Mesodermal cell (in vitro differentiated cells): ENCODE results near the gene PRKAR1B.

ENCODE experiments used
- H3K27ac ChIP-seq: 2 replicates; pipeline ENCODE4 v1.7.0; 2013; ENCODE audit warnings: mild to moderate bottlenecking, low read depth, low read length, moderate library complexity; ENCODE audit not compliant: severe bottlenecking
- H3K36me3 ChIP-seq: 2 replicates; pipeline ENCODE4 v1.7.1; 2013; ENCODE audit warnings: mild to moderate bottlenecking, low read length, moderate library complexity; ENCODE audit not compliant: control insufficient read depth, insufficient read depth
- H3K4me1 ChIP-seq: one replicate; pipeline ENCODE4 v1.7.1; 2013; ENCODE audit warnings: mild to moderate bottlenecking, low read length; ENCODE audit not compliant: insufficient read depth, control insufficient read depth, poor library complexity, severe bottlenecking
- H3K4me3 ChIP-seq: 2 replicates; pipeline ENCODE4 v1.7.0; 2013; ENCODE audit warnings: low read length, control low read depth, mild to moderate bottlenecking; ENCODE audit not compliant: insufficient read depth, poor library complexity, severe bottlenecking; ENCODE audit errors: extremely low read depth
- H3K9me3 ChIP-seq: 2 replicates; pipeline ENCODE4 v1.7.1; 2013; ENCODE audit warnings: mild to moderate bottlenecking, low read length, moderate library complexity; ENCODE audit not compliant: control insufficient read depth
- WGBS, 2 experiments: methylation state at CpG; one replicate each; pipeline ENCODE4 v1.1.5; 2013; ENCODE audit warnings: missing lambda C conversion rate in 2 of 2; ENCODE audit not compliant: insufficient coverage in 2 of 2; 5-methylcytosine and 5-hydroxymethylcytosine counted together

Gene PRKAR1B

DNA sequence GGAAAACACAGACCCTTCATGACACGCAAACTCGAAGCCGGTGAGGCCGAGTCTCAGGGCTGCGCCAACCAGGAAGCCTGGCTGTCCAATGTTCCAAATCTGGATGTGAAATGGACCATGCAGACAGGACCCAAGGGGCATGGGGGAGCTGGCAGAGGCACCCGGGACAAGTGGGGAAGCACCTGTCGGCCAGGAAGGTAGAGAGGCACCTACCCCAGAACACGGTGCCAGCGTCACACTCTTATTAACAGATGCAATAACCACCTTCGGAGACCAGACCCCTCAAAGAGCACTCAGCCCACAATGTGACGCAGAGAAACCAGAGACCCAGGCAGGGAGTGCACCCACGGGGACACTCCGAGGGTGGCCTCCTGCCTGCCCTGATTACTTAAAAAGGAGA, 119.1 kb downstream of the PRKAR1B start:
- no peaks in the 10 kb centered on the region for H3K36me3 ChIP-seq
- 92 to 96% methylated on average over 12 of the region's 13 CpGs for WGBS, 2 experiments
- peak overlapping the region; percentile 45 for H3K27ac ChIP-seq

DNA sequence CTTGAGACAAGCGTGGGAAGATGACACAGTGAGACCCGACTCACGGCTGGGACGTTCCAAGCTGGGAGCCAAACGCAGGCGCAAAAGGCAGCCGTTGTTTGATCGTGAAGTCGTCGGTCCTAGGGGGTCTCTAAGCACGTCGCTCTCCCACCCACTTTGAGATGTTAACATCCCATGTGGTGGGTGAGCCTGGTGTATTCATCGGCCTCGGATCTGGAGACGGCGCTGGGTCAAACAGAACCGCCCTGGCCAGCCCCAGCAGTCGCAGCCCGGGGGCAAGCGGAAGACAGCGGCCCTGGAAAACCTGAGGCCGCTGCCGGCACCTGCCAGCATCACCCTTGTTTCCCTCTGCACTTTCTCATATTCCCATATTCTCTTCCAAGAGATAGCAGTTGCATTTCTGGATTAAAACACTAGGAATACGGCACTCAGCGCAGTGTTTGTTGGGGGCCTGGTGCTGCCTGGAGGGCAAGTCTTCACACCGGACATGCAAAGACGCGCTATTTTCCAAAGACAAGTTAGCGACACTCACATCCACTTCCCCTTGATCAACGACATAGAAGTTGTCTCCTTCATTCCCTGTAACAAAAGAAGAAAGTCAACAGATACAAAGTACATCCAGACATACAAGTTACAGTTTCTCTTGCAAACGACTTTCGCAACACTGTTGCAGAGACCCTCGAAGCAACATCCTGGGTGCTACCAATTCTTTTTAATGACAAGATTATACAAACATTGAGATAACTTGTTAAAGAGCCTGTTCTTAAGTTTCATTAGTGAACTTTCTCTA, 121.2 kb downstream of the PRKAR1B start:
- no peaks in the 10 kb centered on the region for H3K9me3 ChIP-seq
- no peaks in the 10 kb centered on the region for H3K36me3 ChIP-seq
- no peak overlapping the region for H3K27ac ChIP-seq
- 95% methylated on average over 27 to 30 of the region's 33 CpGs for WGBS, 2 experiments
- H3K4me3 ChIP-seq: no peak overlapping the region
- peaks cover 59% of the 10 kb centered on the region for H3K4me1 ChIP-seq

More for the DNA sequence above, 119.1 kb downstream of the PRKAR1B start:
- Histone ChIP-seq H3K4me3 (no peak overlapping the region), H3K4me1 (peaks cover 51% of the 10 kb centered on the region), H3K9me3 (no peaks in the 10 kb centered on the region)

DNA sequence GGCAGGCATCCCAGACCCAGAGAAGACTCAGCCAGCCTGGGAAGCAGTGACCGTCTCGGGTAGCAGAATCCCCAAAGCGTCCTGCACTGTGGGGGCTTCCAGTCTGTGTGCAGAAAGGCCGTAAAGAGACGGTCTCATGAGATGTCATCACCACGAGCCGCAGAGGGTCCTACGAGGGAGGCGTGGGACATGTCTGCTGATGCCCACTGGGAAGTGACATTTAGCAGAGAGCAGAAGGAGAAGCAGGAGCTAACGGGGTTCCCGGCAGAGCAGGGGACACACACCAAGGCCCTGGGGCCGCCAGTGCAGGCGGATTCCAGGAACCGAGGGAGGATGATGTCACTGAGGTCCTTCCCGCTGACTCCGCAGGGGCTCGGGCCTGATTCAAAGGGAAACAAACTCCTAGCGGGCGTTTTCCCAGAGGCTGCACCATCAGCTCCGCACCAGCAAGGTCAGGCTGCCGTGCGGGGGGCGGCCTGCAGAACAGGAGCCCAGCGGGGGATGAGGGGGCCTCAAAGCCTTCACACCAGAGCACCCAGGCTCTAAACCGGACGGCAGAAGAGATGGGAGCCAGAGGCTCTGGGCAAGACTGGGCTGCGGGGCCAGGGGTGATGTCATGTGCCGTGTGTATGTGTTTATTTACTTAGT, 122.1 kb downstream of the PRKAR1B start:
- WGBS, 2 experiments: 88 to 89% methylated on average over 17 to 26 of the region's 28 CpGs
- Histone ChIP-seq H3K27ac (peak overlapping the region; percentile 95), H3K9me3 (no peaks in the 10 kb centered on the region), H3K4me1 (peaks cover 50% of the 10 kb centered on the region), H3K36me3 (no peaks in the 10 kb centered on the region), H3K4me3 (no peak overlapping the region)

DNA sequence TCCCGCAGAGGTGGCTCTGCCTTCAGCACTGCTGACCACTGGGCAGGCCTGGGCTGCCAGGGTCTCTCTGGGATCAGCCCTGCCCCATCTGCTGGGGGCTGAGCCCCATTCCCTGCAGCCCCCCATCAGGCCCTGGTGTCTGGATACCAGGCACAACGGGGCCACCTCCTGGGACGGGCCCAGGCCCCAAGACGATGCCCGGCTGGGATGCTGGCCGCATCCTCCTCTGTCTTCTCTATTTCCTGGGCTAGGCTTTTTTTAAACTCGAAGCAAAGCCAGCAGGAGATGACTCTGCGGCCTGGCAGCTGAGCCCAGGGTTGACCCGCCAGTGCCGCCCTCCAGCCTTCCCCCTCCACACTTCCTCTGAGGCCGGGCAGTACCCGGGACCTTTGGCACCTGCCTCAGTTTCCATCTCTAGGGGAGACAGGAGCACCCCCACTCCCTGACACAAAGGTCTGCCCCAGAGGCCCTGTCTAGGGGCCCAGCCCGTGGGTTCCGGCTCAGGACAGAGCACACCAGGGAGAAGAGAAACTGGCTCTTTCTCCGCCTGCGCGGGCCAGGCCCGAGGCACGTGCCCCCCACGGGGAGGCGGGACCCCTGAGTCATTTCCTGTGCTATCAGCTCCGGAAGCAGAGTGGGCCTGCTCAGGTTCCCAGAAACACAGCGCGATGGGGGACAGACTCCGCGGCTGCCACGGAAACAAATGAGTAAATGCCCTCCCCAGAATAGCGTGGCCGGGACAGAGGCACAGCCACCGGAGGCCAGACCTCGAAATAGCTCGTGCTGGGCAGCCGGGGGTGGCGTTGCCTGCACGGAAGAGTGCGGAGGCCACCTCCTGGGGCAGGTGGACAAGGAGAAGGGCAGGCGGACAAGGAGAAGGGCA, 122.8 kb downstream of the PRKAR1B start:
- Histone ChIP-seq H3K36me3 (no peaks in the 10 kb centered on the region), H3K4me3 (peak overlapping the region; percentile 8), H3K4me1 (peaks cover 49% of the 10 kb centered on the region), H3K27ac (peak overlapping the region; percentile 95), H3K9me3 (no peaks in the 10 kb centered on the region)
- 68 to 74% methylated on average over 21 to 36 of the region's 37 CpGs for WGBS, 2 experiments

DNA sequence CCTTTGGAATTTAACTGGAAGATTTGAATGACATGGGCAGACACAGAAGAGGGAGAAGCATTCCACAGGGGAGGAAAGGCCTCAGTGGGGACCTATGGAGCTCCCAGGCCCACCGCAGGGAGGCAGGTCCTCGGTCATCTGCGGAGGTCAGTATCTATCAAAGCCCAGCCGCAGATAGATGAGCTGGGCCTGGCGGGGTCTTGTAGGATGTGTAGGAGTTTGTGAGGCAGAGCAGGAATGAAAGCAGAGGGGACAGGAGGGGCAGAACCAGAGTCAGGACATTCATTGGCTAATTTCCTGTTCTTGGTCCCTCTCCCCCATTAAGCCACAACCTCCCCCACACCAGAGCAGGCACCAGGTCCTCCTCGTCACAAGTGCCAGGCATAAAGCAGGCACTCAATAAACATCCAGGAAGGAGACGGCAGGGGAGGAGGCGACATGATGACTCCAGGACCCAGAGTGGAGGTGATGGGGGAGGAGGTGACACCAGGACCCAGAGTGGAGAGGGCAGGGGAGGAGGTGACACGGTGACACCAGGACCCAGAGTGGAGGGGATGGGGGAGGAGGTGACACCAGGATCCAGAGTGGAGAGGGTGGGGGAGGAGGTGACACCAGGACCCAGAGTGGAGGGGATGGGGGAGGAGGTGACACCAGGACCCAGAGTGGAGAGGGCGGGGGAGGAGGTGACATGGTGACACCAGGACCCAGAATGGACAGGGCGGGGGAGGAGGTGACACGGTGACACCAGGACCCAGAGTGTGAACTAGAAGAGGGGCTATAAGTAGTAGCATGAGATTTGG, 123.7 kb downstream of the PRKAR1B start:
- 74 to 92% methylated on average over 6 to 11 of the region's 12 CpGs for WGBS, 2 experiments

DNA sequence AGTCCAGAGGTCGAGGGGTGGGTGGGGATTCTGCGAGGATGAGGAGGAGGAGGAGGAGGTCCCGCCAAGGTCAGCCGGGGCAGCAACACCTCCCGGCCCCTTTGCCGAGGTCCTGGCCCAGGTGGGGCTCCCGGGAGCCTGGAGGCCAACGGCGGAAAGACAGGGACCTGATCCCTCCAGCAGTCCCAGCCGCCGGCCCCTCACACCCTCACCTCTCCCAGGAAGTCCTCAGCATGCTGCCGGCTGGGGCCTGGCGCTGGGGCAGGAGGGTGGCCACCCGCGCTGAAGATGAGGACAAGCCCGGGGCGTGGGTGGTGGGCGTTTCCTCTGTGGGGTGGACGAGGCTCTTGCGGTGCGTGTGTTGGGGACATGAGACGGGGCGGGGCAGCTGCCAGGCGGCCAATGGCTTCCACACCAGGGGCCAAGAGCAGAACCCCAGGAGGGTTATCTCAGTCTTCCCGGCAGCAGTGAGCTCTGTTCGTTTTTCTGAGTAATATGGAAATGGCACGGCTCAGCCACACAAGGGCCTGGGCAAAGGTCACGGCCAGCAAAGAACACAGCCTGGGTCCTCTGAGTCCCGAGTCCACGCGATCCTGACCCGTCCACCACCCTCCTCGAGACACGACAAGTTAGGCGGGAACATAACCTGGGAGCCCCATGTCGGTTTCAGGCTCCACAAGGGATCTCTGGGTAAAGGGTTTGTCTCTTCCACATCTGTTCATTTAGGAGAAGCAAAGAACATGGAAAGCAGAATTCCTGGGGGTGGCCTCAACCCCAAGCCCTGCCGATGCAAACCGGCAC, 124.5 kb downstream of the PRKAR1B start:
- H3K4me1 ChIP-seq: peaks cover 38% of the 10 kb centered on the region
- WGBS, 2 experiments: 86 to 93% methylated on average over 22 to 36 of the region's 38 CpGs

More for the DNA sequence above, 123.7 kb downstream of the PRKAR1B start:
- Histone ChIP-seq H3K36me3 (no peaks in the 10 kb centered on the region), H3K9me3 (no peaks in the 10 kb centered on the region), H3K4me3 (no peak overlapping the region), H3K27ac (peak overlapping the region; percentile 95), H3K4me1 (peaks cover 46% of the 10 kb centered on the region)

DNA sequence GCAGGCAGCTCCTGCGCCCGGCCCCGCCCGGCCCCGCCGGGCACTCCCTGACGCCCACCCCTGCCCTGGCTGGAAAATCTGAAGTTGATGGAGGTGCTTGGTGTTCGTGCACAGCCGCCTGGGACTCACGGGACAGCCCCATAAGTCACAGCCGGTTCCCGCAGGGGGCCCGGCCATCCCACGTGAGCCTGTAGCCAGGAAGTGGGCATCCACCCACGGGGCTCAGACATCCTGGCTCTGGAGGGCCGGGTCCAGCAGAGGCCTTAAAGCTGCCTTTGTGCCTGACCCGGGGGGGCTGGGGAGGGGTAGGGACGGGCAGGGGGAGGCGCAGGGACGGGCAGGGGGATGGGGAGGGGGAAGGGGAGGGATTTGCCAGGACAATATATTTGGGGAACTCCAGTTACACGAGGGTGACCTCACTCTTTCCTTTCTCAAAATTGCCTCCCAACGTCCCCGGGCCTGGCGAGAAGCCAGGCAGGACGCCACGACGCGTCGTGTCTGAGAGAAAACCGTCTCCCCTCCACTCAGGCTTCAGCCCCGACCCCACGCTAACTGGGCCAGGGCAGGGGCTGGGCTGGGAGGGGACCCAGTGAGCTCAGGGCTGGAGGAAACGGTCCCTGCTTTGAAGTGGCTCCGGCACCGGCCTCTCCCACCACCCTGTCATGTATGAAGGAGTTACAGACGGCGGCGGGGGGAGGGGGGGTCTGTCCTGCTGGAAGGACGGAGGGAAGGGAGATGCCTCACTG, 125.3 kb downstream of the PRKAR1B start:
- 77 to 100% methylated on average over 1 to 27 of the region's 39 CpGs for WGBS, 2 experiments

More for the DNA sequence above, 124.5 kb downstream of the PRKAR1B start:
- H3K36me3 ChIP-seq: no peaks in the 10 kb centered on the region
- peak overlapping the region; percentile 66 for H3K27ac ChIP-seq
- H3K4me3 ChIP-seq: no peak overlapping the region
- no peaks in the 10 kb centered on the region for H3K9me3 ChIP-seq

DNA sequence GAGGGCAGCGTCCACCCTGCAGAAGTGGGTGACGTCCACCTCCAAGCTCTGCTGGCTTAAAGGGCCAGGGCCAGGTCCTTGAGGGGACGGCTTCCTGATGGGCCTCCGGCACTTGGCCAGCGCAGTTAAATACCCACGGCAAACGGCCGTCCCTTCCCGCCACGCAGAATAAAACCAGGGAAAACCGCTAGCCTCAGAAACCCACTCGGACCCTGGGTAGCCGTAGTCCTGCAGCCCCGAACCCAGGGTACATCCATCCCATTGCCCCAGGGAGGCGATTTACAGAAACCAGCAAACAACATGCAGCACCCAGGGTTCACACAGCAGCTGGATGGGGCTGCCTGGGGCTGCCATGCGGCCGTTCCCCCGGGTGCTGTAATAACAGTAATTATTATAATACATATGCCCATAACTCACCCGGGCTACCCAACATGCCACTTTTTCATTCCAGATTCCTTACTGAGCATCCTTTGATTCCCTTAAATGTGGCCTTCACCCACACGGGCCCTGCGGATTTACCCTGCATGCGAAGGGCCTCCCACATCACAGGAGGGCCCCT, 126.0 kb downstream of the PRKAR1B start:
- peak overlapping the region; percentile 66 for H3K27ac ChIP-seq
- peaks cover 38% of the 10 kb centered on the region for H3K4me1 ChIP-seq
- 94 to 96% methylated on average over 14 to 19 of the region's 22 CpGs for WGBS, 2 experiments

More for the DNA sequence above, 125.3 kb downstream of the PRKAR1B start:
- Histone ChIP-seq H3K4me3 (no peak overlapping the region), H3K4me1 (peaks cover 38% of the 10 kb centered on the region), H3K9me3 (no peaks in the 10 kb centered on the region), H3K27ac (peak overlapping the region; percentile 66), H3K36me3 (no peaks in the 10 kb centered on the region)

More for the DNA sequence above, 126.0 kb downstream of the PRKAR1B start:
- no peaks in the 10 kb centered on the region for H3K9me3 ChIP-seq
- no peak overlapping the region for H3K4me3 ChIP-seq
- H3K36me3 ChIP-seq: no peaks in the 10 kb centered on the region
